GM19043 (cell line): ENCODE results near the gene ZNF557.

Experiments
- ATAC-seq: cut with Tn5 transposase; IDR thresholded peaks from one replicate; pipeline ENCODE4 v1.9.1; 2021; ENCODE audit warnings: low read depth; ENCODE audit not compliant: unreplicated experiment

The ZNF557 gene

DNA sequence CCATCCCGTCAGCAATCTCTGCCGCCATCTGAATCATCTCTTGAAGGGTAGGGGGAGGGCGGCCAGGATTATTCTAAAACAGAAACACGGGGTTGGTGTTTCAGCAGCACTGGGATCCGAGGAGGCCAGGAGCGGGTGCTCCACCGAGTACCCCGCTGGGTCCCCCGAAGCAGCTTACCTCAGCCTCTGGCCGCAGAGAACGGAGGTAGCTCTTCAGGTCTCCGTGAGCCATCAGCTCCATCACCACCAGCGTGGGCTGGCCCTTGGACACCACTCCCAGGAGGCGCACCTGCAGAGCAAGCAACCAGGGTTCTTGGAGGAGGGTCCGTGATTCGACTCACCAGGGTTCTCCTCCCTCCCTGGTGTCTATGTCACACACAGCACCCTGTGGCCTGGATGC is 53.2 kb downstream of the ZNF557 start:
- no peak for ATAC-seq

GRCh38 chr19:7124782-7125181 is 55.3 kb downstream of the ZNF557 start:
- ATAC-seq: no peak

DNA sequence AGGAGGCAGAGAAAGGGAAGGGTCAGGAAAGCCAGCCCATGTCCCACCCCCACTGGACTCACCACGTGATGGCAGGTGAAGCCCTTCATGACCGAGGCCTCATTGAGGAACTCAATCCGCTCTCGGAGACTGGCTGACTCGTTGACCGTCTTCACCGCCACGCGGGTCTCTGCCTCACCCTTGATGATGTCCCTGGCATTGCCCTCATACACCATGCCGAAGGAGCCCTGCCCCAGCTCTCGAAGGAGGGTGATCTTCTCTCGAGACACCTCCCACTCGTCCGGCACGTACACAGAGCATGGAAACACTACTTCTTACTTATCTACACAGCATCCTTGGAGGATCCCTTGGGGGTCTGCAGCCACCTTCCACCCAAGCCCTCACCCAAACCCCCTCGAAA is 55.7 kb downstream of the ZNF557 start:
- ATAC-seq: no peak

DNA sequence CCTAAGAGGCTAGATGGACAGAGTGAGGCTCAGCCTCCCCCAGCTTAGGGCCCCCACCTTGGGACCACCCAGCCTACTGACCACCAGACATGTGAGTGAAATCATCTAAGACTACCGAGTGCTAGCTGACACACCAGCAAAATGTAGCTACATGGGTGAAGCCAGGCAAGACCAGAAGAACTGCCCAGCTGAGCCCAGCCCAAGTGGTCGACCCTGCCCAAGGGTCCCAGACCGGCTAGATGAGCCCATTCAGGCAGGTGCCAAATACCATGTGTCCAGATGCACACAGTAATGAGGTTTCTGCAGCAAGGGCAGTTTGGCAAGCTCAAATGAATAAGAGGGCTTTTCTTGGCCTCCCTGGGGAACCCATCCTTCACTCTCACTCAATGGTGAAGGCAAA is 56.6 kb downstream of the ZNF557 start:
- ATAC-seq: no peak

DNA sequence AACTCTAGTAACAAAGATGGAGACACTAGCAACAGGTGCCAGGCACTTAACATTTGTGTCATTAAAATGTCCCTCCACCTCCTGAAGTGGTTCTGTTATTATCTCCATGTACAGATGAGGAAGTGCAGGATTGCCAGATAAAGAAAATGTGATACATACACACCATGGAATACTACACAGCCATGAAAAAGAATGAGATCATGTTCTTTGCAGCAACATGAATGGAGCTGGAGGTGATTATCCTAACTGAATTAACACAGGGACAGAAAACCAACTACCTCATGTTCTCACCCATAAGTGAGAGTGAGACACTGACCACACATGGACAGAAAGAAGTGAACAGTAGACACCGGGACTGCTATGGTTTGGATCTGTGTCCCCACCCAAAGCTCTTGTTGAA is 60.5 kb downstream of the ZNF557 start:
- ATAC-seq: no peak

DNA sequence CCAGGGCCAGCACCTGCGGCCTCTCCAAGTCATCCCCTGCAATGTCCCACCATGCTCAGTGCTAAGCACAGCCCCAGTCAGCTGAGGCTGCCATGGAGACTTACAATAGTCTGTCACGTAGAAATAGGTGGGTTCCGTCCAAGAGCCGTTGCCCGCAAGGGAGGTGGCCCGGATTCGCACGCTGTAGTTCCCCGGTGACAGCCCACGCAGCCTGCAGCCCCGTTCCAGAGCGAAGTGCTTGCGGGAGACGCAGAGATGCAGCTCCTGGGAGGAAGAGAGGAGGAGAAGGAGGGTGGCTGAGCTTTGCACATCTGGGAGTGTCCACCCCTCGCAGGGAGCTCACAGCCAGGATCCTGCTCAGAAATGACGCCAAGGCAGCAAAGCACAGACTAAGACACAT is 62.6 kb downstream of the ZNF557 start:
- no peak for ATAC-seq

- no peak for ATAC-seq
Measured at GRCh38 chr19:7137120-7137519, 67.6 kb downstream of the ZNF557 start.
